ENCODE measurements around the gene SNRPD1.
"Not testable (repeated sequence)": the region's sequence is repeated elsewhere in the genome, so short reads cannot be mapped to it uniquely, and the experiment has no call there.

The SNRPD1 gene

DNA sequence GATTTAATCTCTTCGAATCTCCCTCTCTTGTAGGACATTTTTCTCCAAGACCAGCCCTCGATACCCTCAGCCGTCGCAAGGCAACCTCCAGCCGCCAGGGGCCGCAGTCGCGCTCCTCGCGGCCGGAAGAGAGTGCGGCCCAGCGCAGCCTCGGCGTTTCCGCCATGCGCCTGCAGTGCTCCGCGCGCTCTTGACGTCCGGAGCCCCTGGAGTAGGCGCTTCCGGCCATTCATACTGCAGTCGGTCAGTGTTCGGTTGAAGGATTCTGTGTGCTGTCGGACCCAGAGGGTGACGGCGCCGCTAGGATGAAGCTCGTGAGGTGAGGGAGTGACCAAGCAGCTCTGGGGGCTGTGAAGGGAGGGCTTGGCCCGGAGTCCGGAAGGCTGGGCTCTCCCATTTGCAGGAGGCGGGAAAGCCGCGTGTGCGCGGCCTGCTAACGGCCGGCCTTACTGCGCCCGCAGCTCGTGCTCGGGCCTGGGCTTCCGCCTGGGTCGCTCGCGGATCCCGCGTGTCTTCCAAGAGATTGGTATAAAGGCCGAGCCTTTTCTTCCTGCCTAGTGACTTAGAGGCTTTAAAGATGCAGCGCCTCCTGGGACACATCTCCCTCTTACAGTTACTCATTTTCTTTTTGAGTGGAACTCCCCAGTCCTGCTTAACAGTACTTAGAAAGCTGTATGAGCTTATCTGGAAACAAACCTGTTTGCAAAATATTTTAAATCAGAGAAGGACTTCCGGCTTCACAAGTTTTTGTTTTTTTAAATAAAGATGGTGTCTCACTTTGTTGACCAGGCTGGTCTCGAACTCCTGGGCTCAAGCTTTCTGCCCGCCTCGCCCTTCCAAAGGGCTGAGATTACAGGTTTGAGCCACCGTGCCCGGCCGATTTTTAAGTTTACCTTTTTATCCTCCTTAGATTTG lies at the start of gene SNRPD1:
Gene SNRPD1, plus strand, starts transcription at position 190 of the 915 bp plus-strand sequence. Its CDS starts 116 bp downstream, at position 306.
- DNase-seq = peak; percentile 64 to 89

DNA sequence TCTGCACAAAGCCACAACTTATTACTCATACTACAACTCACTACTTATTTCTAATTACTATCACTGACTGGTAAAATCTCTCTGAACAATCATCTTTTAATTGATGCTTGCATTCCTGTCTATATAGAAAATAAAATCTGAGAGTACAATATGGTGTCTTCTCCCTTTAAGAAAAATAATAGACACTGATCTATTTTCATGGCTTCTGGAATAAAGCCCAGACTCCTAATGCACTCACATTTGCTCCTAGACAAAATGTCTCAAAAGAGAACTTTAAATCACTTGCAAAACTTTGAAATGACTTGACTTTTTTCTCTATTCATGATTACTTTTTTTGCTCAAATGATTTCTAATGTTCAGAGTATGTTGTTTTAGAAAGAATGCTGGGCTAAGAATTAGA lies 40.3 kb upstream of the SNRPD1 start:
- DNase-seq = no peak

DNA sequence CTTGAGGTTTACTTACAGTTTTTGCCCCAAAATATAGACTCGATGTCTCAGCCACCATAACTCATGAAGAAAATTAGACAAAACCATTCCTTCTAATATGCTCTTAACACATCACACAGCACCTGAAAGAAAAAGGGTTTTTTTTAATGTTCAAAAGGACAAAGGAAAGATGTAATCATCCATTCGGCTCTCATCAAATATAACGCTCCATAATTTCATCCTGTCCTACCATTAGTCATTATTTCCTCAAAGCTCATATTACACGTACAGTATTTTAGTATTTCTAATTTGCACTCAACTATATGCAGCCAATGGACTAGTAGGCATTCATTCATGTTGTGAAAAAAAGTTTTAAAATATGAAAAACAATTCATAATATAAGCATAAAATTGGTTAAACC lies 36.5 kb upstream of the SNRPD1 start:
- no peak for DNase-seq

GRCh38 chr18:21584391-21584790 lies 27.7 kb upstream of the SNRPD1 start:
- DNase-seq = no peak

DNA sequence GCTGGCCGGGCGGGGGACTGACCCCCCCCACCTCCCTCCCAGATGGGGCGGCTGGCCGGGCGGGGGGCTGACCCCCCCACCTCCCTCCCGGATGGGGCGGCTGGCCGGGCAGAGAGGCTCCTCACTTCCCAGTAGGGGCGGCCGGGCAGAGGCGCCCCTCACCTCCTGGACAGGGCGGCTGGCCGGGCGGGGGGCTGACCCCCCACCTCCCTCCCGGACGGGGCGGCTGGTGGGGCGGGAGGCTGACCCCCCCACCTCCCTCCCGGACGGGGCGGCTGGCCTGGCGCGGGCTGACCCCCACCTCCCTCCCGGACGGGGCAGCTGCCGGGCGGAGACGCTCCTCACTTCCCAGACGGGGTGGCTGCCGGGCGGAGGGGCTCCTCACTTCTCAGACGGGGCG lies 19.8 kb upstream of the SNRPD1 start:
- not testable (repeated sequence) for DNase-seq

DNA sequence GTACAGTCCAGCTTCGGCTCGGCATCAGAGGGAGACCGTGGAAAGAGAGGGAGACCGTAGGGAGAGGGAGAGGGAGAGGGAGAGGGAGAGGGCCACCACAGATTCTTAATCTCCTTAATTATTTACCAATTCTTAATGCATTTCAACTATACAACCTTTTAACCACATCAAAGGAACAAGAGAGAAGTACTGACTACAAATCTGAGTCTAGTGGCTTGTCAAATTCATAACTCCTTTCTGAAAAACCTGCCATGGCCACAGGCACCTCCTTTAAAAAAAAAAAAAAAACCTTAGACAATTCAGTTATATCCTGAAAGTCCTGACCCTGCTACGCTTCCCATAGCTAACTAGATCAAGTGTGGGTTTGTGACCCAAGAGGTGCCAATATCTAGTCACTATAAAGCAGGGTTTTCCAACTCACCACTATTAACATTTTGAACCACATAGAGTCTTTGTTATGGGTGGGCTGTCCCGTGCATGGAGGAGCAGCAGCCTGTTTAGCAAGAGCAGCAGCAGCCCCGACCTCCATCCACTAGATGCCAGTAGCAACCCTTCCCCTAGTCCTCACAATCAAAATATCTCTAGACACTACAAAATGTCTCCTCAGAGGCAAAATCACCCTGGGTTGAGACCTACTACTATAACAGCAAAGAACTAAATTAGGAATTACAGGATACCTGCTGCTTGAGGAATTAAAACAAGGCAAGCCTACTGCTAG lies 18.4 kb upstream of the SNRPD1 start:
- DNase-seq = no peak

GRCh38 chr18:21597620-21598019 lies 14.5 kb upstream of the SNRPD1 start:
- no peak for DNase-seq

GRCh38 chr18:21598726-21599584 lies 13.2 kb upstream of the SNRPD1 start:
- no peak for DNase-seq

- DNase-seq = no peak
Observed at GRCh38 chr18:21599585-21600525, 12.3 kb upstream of the SNRPD1 start.

GRCh38 chr18:21600526-21601410 lies 11.3 kb upstream of the SNRPD1 start, which contains the start of gene ESCO1:
TSS of gene ESCO1 (minus strand) at chr18:21600704. CDS start at chr18:21574843, 25,861 bp downstream.
- DNase-seq = peak; percentile 92 to 94

DNA sequence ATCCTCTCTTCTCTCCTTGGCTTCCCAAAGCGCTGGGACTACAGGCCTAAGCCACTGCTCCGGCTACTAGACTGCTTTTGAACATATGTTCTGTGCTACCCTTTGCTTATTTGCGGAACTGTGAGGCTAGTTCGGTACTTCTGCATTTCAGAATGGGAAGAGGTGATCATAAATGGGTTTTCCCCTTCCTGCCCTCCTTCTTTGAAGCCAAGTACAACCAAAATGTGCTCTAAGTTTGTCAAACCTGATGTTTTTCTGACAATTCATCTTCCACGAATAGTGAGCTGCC lies 9.9 kb upstream of the SNRPD1 start:
- DNase-seq = no peak

DNA sequence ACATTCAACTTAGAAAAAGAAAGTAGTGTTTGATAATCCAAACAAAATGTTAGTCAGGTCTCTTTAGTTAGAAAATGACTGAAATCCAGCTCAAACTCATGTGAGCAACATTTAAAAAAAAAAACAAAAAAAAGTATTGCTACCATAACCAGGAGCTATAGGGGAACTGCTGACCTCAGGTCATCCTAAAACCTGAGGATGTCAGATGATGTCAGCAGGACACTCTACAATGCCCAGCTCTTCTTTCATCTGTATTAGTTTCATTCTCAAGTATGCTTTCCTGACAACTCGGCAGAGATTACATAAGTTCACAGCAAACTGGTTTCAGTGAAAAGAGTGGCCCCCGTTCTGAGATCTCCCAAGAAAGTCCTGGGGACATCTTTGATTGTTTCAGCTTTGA lies 7.4 kb upstream of the SNRPD1 start:
- no peak for DNase-seq

- no peak for DNase-seq
Observed at GRCh38 chr18:21605213-21605612, 6.9 kb upstream of the SNRPD1 start.

- not testable (repeated sequence) for DNase-seq
Observed at GRCh38 chr18:21611401-21612124, 551 bp upstream of the SNRPD1 start.

- not testable (repeated sequence) for DNase-seq
Observed at GRCh38 chr18:21621640-21622039, 9.5 kb downstream of the SNRPD1 start.

DNA sequence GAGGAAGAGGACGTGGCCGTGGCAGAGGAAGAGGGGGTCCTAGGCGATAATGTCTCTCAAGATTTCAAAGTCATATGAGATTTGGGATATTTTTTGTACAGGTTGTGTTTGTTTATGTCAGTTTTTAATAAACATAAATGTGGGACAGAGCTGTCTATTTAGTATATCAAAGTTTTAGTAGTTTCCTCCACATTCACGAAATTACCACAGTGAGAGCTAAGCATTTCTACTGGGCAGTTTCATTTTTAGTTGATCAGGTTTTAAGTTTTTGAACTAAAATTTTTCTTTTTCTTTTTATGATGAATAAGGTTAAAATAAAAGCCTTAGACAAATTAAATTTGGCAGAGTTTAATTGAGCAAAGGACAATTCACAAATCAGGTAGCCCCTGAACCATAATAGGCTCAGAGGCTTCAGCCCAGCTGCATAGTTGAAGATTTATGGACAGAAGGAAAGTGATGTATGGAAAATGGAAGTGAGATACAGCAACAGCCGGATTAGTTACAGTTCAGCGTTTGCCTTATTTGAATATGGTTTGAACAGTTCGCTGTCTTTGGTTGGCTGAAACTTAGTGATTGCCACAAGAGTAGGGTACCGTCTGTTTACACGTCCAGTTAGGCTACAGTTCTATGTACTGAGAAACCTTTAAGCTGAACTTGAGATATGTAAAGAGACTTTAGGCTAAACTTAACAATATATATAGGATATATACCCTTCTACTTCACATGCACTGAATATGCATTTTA lies 17.1 kb downstream of the SNRPD1 start:
- DNase-seq = no peak

DNA sequence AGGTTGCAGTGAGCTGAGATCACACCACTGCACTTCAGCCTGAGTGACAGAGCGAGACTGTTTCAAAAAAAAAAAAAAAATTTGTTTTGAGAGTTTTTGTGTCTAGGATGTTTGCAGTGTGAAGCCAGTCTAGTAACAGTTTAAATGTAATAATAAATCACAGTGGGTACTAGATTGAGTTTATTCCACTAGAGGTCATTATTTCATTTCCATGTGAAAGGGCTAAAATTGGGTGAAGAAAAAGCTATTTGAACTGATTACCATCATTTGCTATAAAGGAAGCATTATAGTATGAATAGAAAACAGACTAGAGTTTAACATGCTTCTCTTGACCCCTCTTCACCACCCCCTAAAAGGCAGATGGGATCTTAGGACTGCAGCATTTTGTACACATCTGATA lies 20.3 kb downstream of the SNRPD1 start:
- peak in 1 of 2 experiments; percentile 7 for DNase-seq

DNA sequence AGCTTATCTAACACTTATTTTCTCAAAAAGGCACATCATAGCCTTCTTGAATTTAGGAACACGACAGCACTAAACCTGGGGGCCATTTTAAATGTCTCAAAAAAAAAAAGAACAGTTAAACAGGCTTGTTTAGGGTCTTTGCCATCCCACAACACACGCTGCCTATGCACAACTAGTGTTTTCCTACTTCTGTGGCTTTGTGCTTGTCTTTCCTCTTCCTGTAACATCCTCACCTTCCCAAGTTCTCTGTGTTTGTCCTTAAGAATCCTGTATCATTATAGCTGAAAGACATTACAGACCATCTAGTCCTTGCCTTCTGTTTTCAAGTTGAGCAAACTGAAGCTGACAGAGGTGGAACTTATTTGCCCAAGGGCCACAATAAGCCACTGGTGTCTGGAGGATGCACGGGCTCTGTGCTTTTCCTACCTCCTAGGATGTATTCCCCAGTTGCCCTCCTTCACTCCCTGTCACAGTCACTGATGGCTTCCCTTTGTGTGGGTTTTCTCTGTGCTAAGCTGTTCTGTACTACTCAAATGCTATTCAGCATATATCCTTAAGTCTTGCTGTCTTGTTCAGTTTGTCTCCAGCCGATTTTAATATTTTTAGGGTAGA lies 22.6 kb downstream of the SNRPD1 start:
- DNase-seq = no peak

DNA sequence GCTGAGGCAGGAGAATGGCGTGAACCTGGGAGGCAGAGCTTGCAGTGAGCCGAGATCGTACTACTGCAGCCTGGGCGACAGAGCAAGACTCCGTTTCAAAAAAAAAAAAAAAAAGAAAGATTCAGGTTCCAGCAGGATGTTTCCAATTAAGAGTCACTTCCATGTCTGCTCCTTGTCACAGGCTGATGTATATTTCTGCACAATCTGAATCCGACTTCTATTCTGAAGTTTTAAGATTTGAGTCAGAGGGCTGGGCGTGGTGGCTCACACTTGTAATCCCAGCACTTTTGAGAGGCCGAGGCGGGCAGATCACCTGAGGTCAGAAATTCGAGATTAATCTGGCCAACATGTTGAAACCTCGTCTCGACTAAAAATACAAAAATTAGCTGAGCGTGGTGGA lies 24.7 kb downstream of the SNRPD1 start:
- no peak for DNase-seq

Data from SW 1271 (cell line).